HG02885 (cell line): Measurements from ENCODE around the gene RAET1E.
"Not testable (repeated sequence)": the region's sequence is repeated elsewhere in the genome, so short reads cannot be mapped to it uniquely, and the experiment has no call there.

ENCODE experiments used
- ATAC-seq: cut with Tn5 transposase; IDR thresholded peaks from one replicate; pipeline ENCODE4 v1.9.1; 2021; ENCODE audit warnings: mild to moderate bottlenecking; ENCODE audit not compliant: unreplicated experiment, poor library complexity

The RAET1E gene

GRCh38 chr6:149929422-149929821 lies 31.5 kb upstream of the RAET1E start:
- ATAC-seq: no peak

GRCh38 chr6:149927025-149927424 lies 29.1 kb upstream of the RAET1E start:
- not testable (repeated sequence) for ATAC-seq

- ATAC-seq: peak; percentile 51
Measured at GRCh38 chr6:149925974-149926777, 28.3 kb upstream of the RAET1E start.

GRCh38 chr6:149925253-149925973 lies 27.5 kb upstream of the RAET1E start:
- no peak for ATAC-seq

GRCh38 chr6:149924933-149925252 lies 27.0 kb upstream of the RAET1E start:
- no peak for ATAC-seq

- no peak for ATAC-seq
Measured at GRCh38 chr6:149924206-149924932, 26.5 kb upstream of the RAET1E start.

- no peak for ATAC-seq
Measured at GRCh38 chr6:149923327-149923986, 25.5 kb upstream of the RAET1E start.

GRCh38 chr6:149922642-149923326 lies 24.9 kb upstream of the RAET1E start, which contains the start of gene RAET1G:
RAET1G (minus strand) TSS chr6:149923121; CDS start chr6:149923010, 111 bp downstream.
- ATAC-seq: peak; percentile 58

- not testable (repeated sequence) for ATAC-seq
Measured at GRCh38 chr6:149922091-149922490, 24.2 kb upstream of the RAET1E start.

- no peak for ATAC-seq
Measured at GRCh38 chr6:149921361-149921760, 23.4 kb upstream of the RAET1E start.

- ATAC-seq: no peak
Measured at GRCh38 chr6:149919834-149920225, 21.9 kb upstream of the RAET1E start.

- ATAC-seq: not testable (repeated sequence)
Measured at GRCh38 chr6:149919126-149919833, 21.4 kb upstream of the RAET1E start.

- ATAC-seq: no peak
Measured at GRCh38 chr6:149918151-149918905, 20.4 kb upstream of the RAET1E start.

GRCh38 chr6:149917679-149918078 lies 19.8 kb upstream of the RAET1E start:
- no peak for ATAC-seq

- ATAC-seq: no peak
Measured at GRCh38 chr6:149915970-149916865, 18.3 kb upstream of the RAET1E start.

GRCh38 chr6:149913540-149914240 lies 15.8 kb upstream of the RAET1E start:
- no peak for ATAC-seq

GRCh38 chr6:149913085-149913484 lies 15.2 kb upstream of the RAET1E start:
- ATAC-seq: no peak
